HepG2 (cell line): ENCODE results near the gene IRGQ. TPM values are rescaled to one million over a fixed set of nuclear protein-coding genes. Genes with fewer than 3 reads are reported as not detected.

Experiments used
- FOSL2 ChIP-seq: sonication (generic); formaldehyde crosslinking; IDR thresholded peaks from 2 replicates; pipeline ENCODE4 v1.4.0; 2020; ENCODE audit warnings: missing genetic modification reagents
- GATAD1 ChIP-seq: IDR thresholded peaks from 2 replicates; pipeline ENCODE4 v1.6.1; 2016; ENCODE audit warnings: missing genetic modification reagents, missing compliant biosample characterization
- KDM2A ChIP-seq: sonication (generic); formaldehyde crosslinking; IDR thresholded peaks from 2 replicates; pipeline ENCODE4 v1.4.0; 2020; ENCODE audit warnings: low read depth, missing genetic modification reagents, borderline replicate concordance
- KDM5A ChIP-seq: fragments of 200-600 bp; sonication (generic); IDR thresholded peaks from 2 replicates; pipeline ENCODE4 v1.7.0; 2018; ENCODE audit warnings: antibody characterized with exemption, mild to moderate bottlenecking, low read length, borderline replicate concordance
- MAZ ChIP-seq, 2 experiments: sonication (generic) in 1 of 2; formaldehyde crosslinking in 1 of 2; IDR thresholded peaks; 2 replicates each; pipeline versions ENCODE4 v1.5.0 to v1.6.1; 2012 to 2020; ENCODE audit warnings: low read depth in 2 of 2, mild to moderate bottlenecking in 2 of 2, borderline replicate concordance in 1 of 2, improper control_type of control experiment in 1 of 2, low read length in 1 of 2, missing genetic modification reagents in 1 of 2, moderate library complexity in 1 of 2
- NR2F2 ChIP-seq: IDR thresholded peaks from 2 replicates; pipeline ENCODE4 v1.6.1; 2012; ENCODE audit warnings: low read depth, inconsistent platforms, borderline replicate concordance
- REPIN1 ChIP-seq: sonication (generic); formaldehyde crosslinking; IDR thresholded peaks from 2 replicates; pipeline ENCODE4 v1.8.0; 2022; ENCODE audit warnings: missing genetic modification reagents, low read depth, mild to moderate bottlenecking, borderline replicate concordance
- SOX13 ChIP-seq, 3 experiments: fragments of 450-650 bp in 1 of 3; sonication (generic) in 1 of 3; formaldehyde crosslinking in 1 of 3; IDR thresholded peaks in 2 of 3; conservative IDR thresholded peaks in 1 of 3; 2 replicates each; pipeline versions ENCODE4 v1.5.0 to v1.6.1; 2016 to 2020; ENCODE audit warnings: antibody characterized with exemption in 1 of 3, mild to moderate bottlenecking in 1 of 3, missing compliant biosample characterization in 1 of 3, missing genetic modification reagents in 1 of 3, moderate library complexity in 1 of 3
- TEAD3 ChIP-seq: optimal IDR thresholded peaks from 2 replicates; pipeline ENCODE3; 2016; ENCODE audit warnings: borderline replicate concordance
- ZBTB38 ChIP-seq: sonication (generic); formaldehyde crosslinking; IDR thresholded peaks from 2 replicates; pipeline ENCODE4 v1.5.1; 2020; ENCODE audit warnings: mild to moderate bottlenecking, missing genetic modification reagents
- ZFP37 ChIP-seq: sonication (generic); formaldehyde crosslinking; IDR thresholded peaks from 2 replicates; pipeline ENCODE4 v1.4.0; 2020; ENCODE audit warnings: missing genetic modification reagents, borderline replicate concordance
- ZNF263 ChIP-seq: sonication (generic); formaldehyde crosslinking; IDR thresholded peaks from 2 replicates; pipeline ENCODE4 v1.4.0; 2020; ENCODE audit warnings: missing genetic modification reagents
- ZNF615 ChIP-seq: sonication (generic); formaldehyde crosslinking; IDR thresholded peaks from 2 replicates; pipeline ENCODE4 v1.5.0; 2020; ENCODE audit warnings: mild to moderate bottlenecking, missing genetic modification reagents, borderline replicate concordance
- polyA plus RNA-seq, 8 experiments: library from polyadenylated mRNA; depleted of rRNA in 3 of 8; stranded (reverse) in 7 of 8; unstranded in 1 of 8; fragments of >200 nt; fragmentation: Illumina TruSeq in 4 of 8; extraction: Trizol in 4 of 8; gene quantifications; 2 replicates each; pipeline versions ENCODE4 v1.2.1 to v1.2.3, GENCODE V29; 2011 to 2016; ENCODE audit warnings: low read depth in 4 of 8, missing spikeins in 1 of 8, mixed read lengths in 1 of 8; ENCODE audit not compliant: insufficient read depth in 1 of 8
- total RNA-seq, 5 experiments: library from RNA; depleted of rRNA; stranded (reverse); fragments of >200 nt; fragmentation: Illumina TruSeq; extraction: Trizol; gene quantifications; 2 replicates each; pipeline ENCODE4 v1.2.3, GENCODE V29; 2016; ENCODE audit warnings: low read depth in 1 of 5
- TF ChIP-seq, protein P1 (sequence below): sonication (generic); formaldehyde crosslinking; IDR thresholded peaks from 2 replicates; pipeline ENCODE4 v1.4.0; 2020; ENCODE audit warnings: missing genetic modification reagents
- TF ChIP-seq, protein P2 (sequence below): sonication (generic); formaldehyde crosslinking; IDR thresholded peaks from 2 replicates; pipeline ENCODE4 v1.4.0; 2020; ENCODE audit warnings: missing genetic modification reagents, borderline replicate concordance
- TF ChIP-seq, protein P3 (sequence below): IDR thresholded peaks from 2 replicates; pipeline ENCODE4 v1.6.1; 2012; ENCODE audit warnings: inconsistent platforms
- TF ChIP-seq, protein P4 (sequence below): IDR thresholded peaks from 2 replicates; pipeline ENCODE4 v1.6.1; 2018; ENCODE audit warnings: missing genetic modification reagents

Gene IRGQ
- total and polyA plus RNA-seq, 2 of the 13 experiments (the other 11 are each of a cell fraction or from before 2014, with no cell fraction given) = 11.6 to 12.4 TPM

DNA sequence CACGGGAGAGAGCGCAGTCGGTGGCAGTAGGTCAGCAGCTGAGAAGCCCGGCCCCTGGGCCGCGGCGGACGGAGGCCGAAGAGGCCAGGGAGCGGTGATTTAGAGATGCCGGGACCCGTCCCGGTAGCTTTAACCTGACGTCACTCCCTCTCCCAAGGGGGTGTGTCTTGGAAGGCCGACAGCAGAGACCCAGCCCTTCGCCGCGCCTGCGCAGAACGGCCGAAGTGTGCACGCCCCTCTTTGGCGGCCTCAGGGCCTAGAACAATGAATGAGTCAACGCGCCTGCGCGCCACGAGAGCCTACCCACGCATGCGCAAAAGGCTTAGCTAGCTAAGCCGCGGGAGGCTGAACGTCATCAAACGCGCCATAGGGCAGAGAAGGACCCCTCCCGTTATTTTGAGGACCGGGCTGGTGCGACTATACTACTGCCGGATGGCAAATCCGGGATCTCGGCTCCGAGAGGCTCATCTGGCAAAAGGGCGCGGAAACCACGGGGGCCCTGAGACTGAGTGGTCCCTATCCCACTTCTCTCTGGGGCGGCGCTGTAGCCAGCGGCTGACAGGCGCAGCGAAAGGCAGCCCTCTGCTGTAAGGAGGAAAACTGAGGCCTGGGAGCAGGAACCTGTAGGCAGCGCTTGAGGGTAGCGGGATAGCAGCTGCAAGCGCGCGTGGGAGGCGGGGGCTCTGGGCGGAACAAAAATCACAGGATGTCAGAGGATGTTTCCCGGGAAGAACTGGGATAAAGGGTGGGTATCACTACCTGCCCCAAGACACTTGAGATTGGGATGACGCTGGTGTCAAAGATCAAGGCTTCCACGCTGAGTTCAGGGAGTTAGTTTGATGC lies at the start of gene IRGQ, which contains the start of gene ZNF576 (continued):
- TF ChIP-seq ZNF615 (no peak), ZNF263 (CRISPR knock-in tag) (0 out of 2 replicates have a peak, but pooled peaks have one; percentile 18), NR2F2 (peak; percentile 35; the same call in 1 of the 2 replicates), ZFP37 (CRISPR knock-in tag) (no peak), ZBTB38 (peak; percentile 56; the same call in 1 of the 2 replicates), KDM5A (peak; percentile 99), MAZ (IDR thresholded peaks at IDR 0.05; ENCODE audit: borderline replicate concordance, low read depth, low read length) (no peak; the same call in 1 of the 2 replicates), MAZ (CRISPR knock-in tag; IDR thresholded peaks at IDR 0.05; ENCODE audit: low read depth) (peak; percentile 72), FOSL2 (peak; percentile 52; the same call in 1 of the 2 replicates), REPIN1 (peak; percentile 90; the same call in 1 of the 2 replicates), SOX13 (IDR thresholded peaks at IDR 0.05) (no peak), SOX13 (CRISPR knock-in tag; conservative IDR thresholded peaks at IDR 0.05 in 1 of 2, IDR thresholded peaks at IDR 0.05 in 1 of 2) (peak in 1 of 2 experiments; percentile 12; a peak in 1 of 4 replicates), TEAD3 (CRISPR knock-in tag) (peak; percentile 64), KDM2A (CRISPR knock-in tag) (peak; percentile 92; the same call in 1 of the 2 replicates), GATAD1 (CRISPR knock-in tag) (peak; percentile 99)
- TF ChIP-seq, protein P1, sequence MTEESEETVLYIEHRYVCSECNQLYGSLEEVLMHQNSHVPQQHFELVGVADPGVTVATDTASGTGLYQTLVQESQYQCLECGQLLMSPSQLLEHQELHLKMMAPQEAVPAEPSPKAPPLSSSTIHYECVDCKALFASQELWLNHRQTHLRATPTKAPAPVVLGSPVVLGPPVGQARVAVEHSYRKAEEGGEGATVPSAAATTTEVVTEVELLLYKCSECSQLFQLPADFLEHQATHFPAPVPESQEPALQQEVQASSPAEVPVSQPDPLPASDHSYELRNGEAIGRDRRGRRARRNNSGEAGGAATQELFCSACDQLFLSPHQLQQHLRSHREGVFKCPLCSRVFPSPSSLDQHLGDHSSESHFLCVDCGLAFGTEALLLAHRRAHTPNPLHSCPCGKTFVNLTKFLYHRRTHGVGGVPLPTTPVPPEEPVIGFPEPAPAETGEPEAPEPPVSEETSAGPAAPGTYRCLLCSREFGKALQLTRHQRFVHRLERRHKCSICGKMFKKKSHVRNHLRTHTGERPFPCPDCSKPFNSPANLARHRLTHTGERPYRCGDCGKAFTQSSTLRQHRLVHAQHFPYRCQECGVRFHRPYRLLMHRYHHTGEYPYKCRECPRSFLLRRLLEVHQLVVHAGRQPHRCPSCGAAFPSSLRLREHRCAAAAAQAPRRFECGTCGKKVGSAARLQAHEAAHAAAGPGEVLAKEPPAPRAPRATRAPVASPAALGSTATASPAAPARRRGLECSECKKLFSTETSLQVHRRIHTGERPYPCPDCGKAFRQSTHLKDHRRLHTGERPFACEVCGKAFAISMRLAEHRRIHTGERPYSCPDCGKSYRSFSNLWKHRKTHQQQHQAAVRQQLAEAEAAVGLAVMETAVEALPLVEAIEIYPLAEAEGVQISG (CRISPR knock-in tag) = peak; percentile 79
- TF ChIP-seq, protein P2, sequence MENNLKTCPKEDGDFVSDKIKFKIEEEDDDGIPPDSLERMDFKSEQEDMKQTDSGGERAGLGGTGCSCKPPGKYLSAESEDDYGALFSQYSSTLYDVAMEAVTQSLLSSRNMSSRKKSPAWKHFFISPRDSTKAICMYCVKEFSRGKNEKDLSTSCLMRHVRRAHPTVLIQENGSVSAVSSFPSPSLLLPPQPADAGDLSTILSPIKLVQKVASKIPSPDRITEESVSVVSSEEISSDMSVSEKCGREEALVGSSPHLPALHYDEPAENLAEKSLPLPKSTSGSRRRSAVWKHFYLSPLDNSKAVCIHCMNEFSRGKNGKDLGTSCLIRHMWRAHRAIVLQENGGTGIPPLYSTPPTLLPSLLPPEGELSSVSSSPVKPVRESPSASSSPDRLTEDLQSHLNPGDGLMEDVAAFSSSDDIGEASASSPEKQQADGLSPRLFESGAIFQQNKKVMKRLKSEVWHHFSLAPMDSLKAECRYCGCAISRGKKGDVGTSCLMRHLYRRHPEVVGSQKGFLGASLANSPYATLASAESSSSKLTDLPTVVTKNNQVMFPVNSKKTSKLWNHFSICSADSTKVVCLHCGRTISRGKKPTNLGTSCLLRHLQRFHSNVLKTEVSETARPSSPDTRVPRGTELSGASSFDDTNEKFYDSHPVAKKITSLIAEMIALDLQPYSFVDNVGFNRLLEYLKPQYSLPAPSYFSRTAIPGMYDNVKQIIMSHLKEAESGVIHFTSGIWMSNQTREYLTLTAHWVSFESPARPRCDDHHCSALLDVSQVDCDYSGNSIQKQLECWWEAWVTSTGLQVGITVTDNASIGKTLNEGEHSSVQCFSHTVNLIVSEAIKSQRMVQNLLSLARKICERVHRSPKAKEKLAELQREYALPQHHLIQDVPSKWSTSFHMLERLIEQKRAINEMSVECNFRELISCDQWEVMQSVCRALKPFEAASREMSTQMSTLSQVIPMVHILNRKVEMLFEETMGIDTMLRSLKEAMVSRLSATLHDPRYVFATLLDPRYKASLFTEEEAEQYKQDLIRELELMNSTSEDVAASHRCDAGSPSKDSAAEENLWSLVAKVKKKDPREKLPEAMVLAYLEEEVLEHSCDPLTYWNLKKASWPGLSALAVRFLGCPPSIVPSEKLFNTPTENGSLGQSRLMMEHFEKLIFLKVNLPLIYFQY (CRISPR knock-in tag) = 0 out of 2 replicates have a peak, but pooled peaks have one; percentile 20
- TF ChIP-seq, protein P3, sequence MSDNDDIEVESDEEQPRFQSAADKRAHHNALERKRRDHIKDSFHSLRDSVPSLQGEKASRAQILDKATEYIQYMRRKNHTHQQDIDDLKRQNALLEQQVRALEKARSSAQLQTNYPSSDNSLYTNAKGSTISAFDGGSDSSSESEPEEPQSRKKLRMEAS = peak; percentile 43
- TF ChIP-seq, protein P4, sequence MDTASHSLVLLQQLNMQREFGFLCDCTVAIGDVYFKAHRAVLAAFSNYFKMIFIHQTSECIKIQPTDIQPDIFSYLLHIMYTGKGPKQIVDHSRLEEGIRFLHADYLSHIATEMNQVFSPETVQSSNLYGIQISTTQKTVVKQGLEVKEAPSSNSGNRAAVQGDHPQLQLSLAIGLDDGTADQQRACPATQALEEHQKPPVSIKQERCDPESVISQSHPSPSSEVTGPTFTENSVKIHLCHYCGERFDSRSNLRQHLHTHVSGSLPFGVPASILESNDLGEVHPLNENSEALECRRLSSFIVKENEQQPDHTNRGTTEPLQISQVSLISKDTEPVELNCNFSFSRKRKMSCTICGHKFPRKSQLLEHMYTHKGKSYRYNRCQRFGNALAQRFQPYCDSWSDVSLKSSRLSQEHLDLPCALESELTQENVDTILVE (CRISPR knock-in tag) = peak; percentile 98
